PC-9 (cell line): ENCODE data around the gene GSAP. TPM values are rescaled to one million over a fixed set of nuclear protein-coding genes. Genes with fewer than 3 reads are reported as not detected.

Experiments
- BruUV-seq: library from RNA; stranded (reverse); fragments of 400-500 nt; replicated peaks from 2 replicates; lab custom pipeline; 2021; lab: Mats Ljungman, UMichigan
- CTCF ChIA-PET: fragments of 300-600 bp; sonication (Branson Sonifier 250); formaldehyde crosslinking; loops from one replicate; lab custom pipeline; 2022; ENCODE audit warnings: antibody characterized with exemption; lab: Charles Lee
- POLR2A ChIA-PET: fragments of 300-600 bp; sonication (Branson Sonifier 250); formaldehyde crosslinking; loops from one replicate; lab custom pipeline; 2022; ENCODE audit warnings: antibody characterized with exemption; ENCODE audit not compliant: unreplicated experiment; lab: Charles Lee
- DNase-seq, 2 experiments: peaks; one replicate each; pipeline versions ENCODE4 v3.0.0 to v3.0.0-alpha.2; 2015 to 2022; ENCODE audit warnings: mixed read lengths in 1 of 2
- H2AFZ ChIP-seq: fragments of 200-600 bp; sonication (generic); 2 replicates; pipeline ENCODE4 v1.8.1; 2017; ENCODE audit warnings: antibody characterized with exemption
- H3F3A ChIP-seq: fragments of 200-600 bp; sonication (generic); 2 replicates; pipeline ENCODE4 v1.8.1; 2017; ENCODE audit warnings: antibody characterized with exemption, mild to moderate bottlenecking, low read depth; ENCODE audit not compliant: insufficient read depth
- H3K27ac ChIP-seq: fragments of 200-600 bp; sonication (generic); 2 replicates; pipeline ENCODE4 v1.6.1; 2016; ENCODE audit warnings: mixed run types
- H3K27me3 ChIP-seq: fragments of 200-600 bp; sonication (generic); 2 replicates; pipeline ENCODE4 v1.6.1; 2016; ENCODE audit warnings: low read depth, mixed run types; ENCODE audit not compliant: insufficient read depth
- H3K36me3 ChIP-seq: fragments of 200-600 bp; sonication (generic); 2 replicates; pipeline ENCODE4 v1.6.1; 2016; ENCODE audit warnings: low read depth, mixed run types
- H3K4me1 ChIP-seq: fragments of 200-600 bp; sonication (generic); replicated peaks from 2 replicates; pipeline ENCODE4 v1.6.1; 2016; ENCODE audit warnings: mixed run types; ENCODE audit not compliant: insufficient read depth
- H3K4me2 ChIP-seq: fragments of 200-600 bp; sonication (generic); 2 replicates; pipeline ENCODE4 v1.6.1; 2017; ENCODE audit warnings: mixed run types
- H3K4me3 ChIP-seq: fragments of 200-600 bp; sonication (generic); 2 replicates; pipeline ENCODE4 v1.6.1; 2016; ENCODE audit warnings: mixed run types
- H3K79me2 ChIP-seq: fragments of 200-600 bp; sonication (generic); 2 replicates; pipeline ENCODE4 v1.6.1; 2017; ENCODE audit warnings: low read depth, mixed run types
- H3K9me2 ChIP-seq: fragments of 200-600 bp; sonication (generic); 2 replicates; pipeline ENCODE4 v1.8.1; 2017; ENCODE audit warnings: mild to moderate bottlenecking; ENCODE audit not compliant: insufficient read depth
- H3K9me3 ChIP-seq: fragments of 200-600 bp; sonication (generic); 2 replicates; pipeline ENCODE4 v1.8.1; 2016; ENCODE audit warnings: low read depth; ENCODE audit not compliant: insufficient read depth
- H4K20me1 ChIP-seq: fragments of 200-600 bp; sonication (generic); 2 replicates; pipeline ENCODE4 v1.8.1; 2017; ENCODE audit not compliant: insufficient read depth
- EZH2 ChIP-seq: fragments of 200-600 bp; sonication (generic); IDR thresholded peaks from 2 replicates; pipeline ENCODE4 v1.8.0; 2017; ENCODE audit warnings: antibody characterized with exemption, low read depth
- intact Hi-C: fragments of 100-400 bp; cut with micrococcal nuclease; formaldehyde crosslinking; loops from one replicate; pipeline ENCODE4 v1.10.0; 2022; ENCODE audit not compliant: unreplicated experiment
- total RNA-seq: library from RNA; stranded (reverse); gene quantifications from 2 replicates; pipeline ENCODE4 v1.2.3, GENCODE V29; 2021
- TF ChIP-seq, protein P1 (sequence below): fragments of 200-600 bp; sonication (generic); conservative IDR thresholded peaks from 2 replicates; pipeline ENCODE4 v1.6.1; 2017; ENCODE audit warnings: mixed run types, antibody characterized with exemption, mild to moderate bottlenecking, moderate library complexity

The GSAP gene
- total RNA-seq, 1 experiment from 2014 or later, result 15.6 TPM

DNA sequence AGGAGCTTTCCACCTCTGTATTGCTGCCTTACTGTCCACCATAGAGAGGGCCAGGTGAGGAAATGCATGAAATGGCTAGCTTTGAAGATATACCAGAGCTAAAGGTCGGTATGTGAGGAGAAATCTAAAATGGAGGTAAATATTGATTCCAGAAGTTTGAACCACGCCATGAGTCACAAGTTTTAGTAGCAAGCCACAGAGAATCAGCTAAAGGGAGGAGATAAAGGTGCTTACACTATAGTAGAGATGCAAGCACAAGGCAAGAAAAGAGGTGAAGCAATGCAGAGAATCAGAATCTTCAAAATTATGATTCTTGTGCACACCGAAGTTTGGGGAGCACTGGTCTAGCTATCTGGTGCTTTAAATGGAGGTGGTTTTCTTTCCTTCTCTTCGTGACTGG lies 3.0 kb upstream of the GSAP start:
- no peak for DNase-seq
- peaks cover 40% of the 10 kb centered on the region for H3K4me1 ChIP-seq
- H3K27ac ChIP-seq, result no peak overlapping the region
- no peak overlapping the region for H2AFZ ChIP-seq
- BruUV-seq, result no TSS peak
- no peak overlapping the region for H3K4me3 ChIP-seq
- H3K27me3 ChIP-seq, result no peaks in the 10 kb centered on the region
- no peak overlapping the region for H3K4me2 ChIP-seq
- TF ChIP-seq EZH2, result no peak
- TF ChIP-seq, protein P1, sequence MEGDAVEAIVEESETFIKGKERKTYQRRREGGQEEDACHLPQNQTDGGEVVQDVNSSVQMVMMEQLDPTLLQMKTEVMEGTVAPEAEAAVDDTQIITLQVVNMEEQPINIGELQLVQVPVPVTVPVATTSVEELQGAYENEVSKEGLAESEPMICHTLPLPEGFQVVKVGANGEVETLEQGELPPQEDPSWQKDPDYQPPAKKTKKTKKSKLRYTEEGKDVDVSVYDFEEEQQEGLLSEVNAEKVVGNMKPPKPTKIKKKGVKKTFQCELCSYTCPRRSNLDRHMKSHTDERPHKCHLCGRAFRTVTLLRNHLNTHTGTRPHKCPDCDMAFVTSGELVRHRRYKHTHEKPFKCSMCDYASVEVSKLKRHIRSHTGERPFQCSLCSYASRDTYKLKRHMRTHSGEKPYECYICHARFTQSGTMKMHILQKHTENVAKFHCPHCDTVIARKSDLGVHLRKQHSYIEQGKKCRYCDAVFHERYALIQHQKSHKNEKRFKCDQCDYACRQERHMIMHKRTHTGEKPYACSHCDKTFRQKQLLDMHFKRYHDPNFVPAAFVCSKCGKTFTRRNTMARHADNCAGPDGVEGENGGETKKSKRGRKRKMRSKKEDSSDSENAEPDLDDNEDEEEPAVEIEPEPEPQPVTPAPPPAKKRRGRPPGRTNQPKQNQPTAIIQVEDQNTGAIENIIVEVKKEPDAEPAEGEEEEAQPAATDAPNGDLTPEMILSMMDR, result no peak
- intact Hi-C loops, result no loop called here
- H3K79me2 ChIP-seq, result peaks cover 8% of the 10 kb centered on the region
- H3K9me3 ChIP-seq, result no peaks in the 10 kb centered on the region
- H4K20me1 ChIP-seq, result no peaks in the 10 kb centered on the region
- CTCF ChIA-PET, result no interaction called here
- peaks cover 11% of the 10 kb centered on the region; the same call in 1 of the 2 replicates for H3F3A ChIP-seq
- H3K36me3 ChIP-seq, result no peaks in the 10 kb centered on the region
- POLR2A ChIA-PET, result interaction anchor here (0.6 kb wide), 1 partner anchor 51 kb away, joined by 3 read pairs; no protein-coding TSS in a partner anchor
- no peaks in the 10 kb centered on the region for H3K9me2 ChIP-seq

DNA sequence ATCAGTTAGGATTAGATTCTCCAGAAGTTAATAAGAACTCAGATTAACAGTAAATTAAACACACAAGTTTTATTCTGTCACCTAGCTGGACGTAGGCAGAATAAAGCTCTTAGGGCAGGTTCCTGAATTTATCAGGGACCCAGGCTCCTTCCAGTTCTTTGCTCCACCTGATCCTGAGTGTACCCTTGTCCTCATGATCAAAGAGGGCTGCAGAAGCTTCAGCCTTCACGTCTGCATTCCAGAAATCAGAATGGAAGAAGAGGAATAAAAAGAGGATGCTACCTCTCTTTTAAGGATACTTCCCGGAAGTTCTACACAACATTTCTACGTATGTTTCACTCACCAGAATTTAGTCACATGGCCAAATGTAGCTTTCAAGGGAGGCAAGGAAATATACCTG lies 1.7 kb upstream of the GSAP start:
- H3K4me2 ChIP-seq, result no peak overlapping the region
- no peak overlapping the region for H3K27ac ChIP-seq
- TF ChIP-seq EZH2, result no peak
- TF ChIP-seq, protein P1, result no peak
- DNase-seq, result no peak
- no peaks in the 10 kb centered on the region for H4K20me1 ChIP-seq
- intact Hi-C loops, result no loop called here
- ChIA-PET CTCF (no interaction called here), POLR2A (no interaction called here)
- H3K27me3 ChIP-seq, result no peaks in the 10 kb centered on the region
- no peaks in the 10 kb centered on the region for H3K9me3 ChIP-seq
- BruUV-seq, result no TSS peak
- H3F3A ChIP-seq, result peaks cover 17% of the 10 kb centered on the region; the same call in 1 of the 2 replicates
- H3K4me3 ChIP-seq, result no peak overlapping the region
- no peak overlapping the region for H2AFZ ChIP-seq
- H3K36me3 ChIP-seq, result no peaks in the 10 kb centered on the region
- H3K79me2 ChIP-seq, result peaks cover 21% of the 10 kb centered on the region
- no peaks in the 10 kb centered on the region for H3K9me2 ChIP-seq
- peaks cover 48% of the 10 kb centered on the region for H3K4me1 ChIP-seq

DNA sequence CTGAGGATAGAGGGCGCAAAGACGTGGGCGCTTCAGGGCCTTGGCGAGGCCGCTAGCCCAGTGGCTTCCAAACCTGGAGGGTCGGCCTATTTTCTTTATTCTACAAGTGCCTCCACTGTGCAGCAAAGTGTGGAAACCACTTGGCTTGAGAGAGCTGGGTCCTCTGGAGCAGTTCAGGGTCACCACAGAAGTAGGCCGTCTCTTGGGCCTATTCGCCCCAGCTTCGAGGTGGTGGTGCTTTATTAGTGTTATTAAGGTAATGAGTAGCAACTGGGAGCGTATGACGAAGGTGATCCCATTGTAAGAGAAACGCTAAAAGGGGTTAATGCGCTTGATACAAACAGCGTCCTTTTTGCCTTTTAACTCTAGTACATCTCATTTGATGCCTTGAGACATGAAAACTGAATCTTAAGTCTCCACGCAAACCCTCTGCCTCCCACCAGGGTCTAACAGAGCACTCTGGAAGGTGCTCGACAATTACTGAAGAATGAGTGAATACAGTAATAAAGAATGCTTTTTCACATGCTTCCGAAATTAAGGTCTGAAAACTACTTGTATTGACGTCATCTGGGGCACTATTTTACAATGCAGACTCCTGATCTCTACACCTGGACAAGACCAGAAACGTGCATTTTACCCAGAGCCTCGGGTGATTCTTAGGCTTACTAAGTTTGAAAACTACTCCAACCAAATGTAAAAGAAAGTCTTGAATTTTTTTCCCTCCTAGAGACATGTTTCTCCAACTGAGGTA lies 647 bp upstream of the GSAP start:
- CTCF ChIA-PET, result interaction anchor here (0.6 kb wide), 1 partner anchor 26 kb away, joined by 5 read pairs; no protein-coding TSS in a partner anchor
- no peak for DNase-seq
- no peaks in the 10 kb centered on the region for H3K27me3 ChIP-seq
- no peaks in the 10 kb centered on the region for H4K20me1 ChIP-seq
- H3K9me2 ChIP-seq, result no peaks in the 10 kb centered on the region
- no peak for TF ChIP-seq EZH2
- TF ChIP-seq, protein P1, result no peak
- H3K4me2 ChIP-seq, result peak overlapping the region; percentile 73
- intact Hi-C loops, result no loop called here
- POLR2A ChIA-PET, result interaction anchor here (0.6 to 0.8 kb wide), 4 partner anchors 12 to 216 kb away, joined by 4 to 5 read pairs (median 4); no protein-coding TSS in a partner anchor
- no peaks in the 10 kb centered on the region for H3K9me3 ChIP-seq
- peak overlapping the region; percentile 87 for H3K4me3 ChIP-seq
- TSS peak; percentile 84 for BruUV-seq
- H3K79me2 ChIP-seq, result peaks cover 31% of the 10 kb centered on the region
- peak overlapping the region; percentile 78 for H2AFZ ChIP-seq
- peak overlapping the region; percentile 80 for H3K27ac ChIP-seq
- peaks cover 17% of the 10 kb centered on the region; the same call in 1 of the 2 replicates for H3F3A ChIP-seq
- peaks cover 40% of the 10 kb centered on the region for H3K4me1 ChIP-seq
- H3K36me3 ChIP-seq, result no peaks in the 10 kb centered on the region
